ENCODE results near the gene CDK5R1.

Gene CDK5R1

GRCh38 chr17:32470405-32471167 lies 16.2 kb upstream of the CDK5R1 start:
- in situ Hi-C loops (cut with MboI; ENCODE audit: low sequenced_read_pairs) = no loop called here

- in situ Hi-C loops (cut with MboI; ENCODE audit: low sequenced_read_pairs) = no loop called here
Observed at GRCh38 chr17:32471652-32472051, 15.1 kb upstream of the CDK5R1 start.

- in situ Hi-C loops (cut with MboI; ENCODE audit: low sequenced_read_pairs) = no loop called here
Observed at GRCh38 chr17:32475258-32475657, 11.5 kb upstream of the CDK5R1 start.

GRCh38 chr17:32477220-32477619 lies 9.6 kb upstream of the CDK5R1 start:
- in situ Hi-C loops (cut with MboI; ENCODE audit: low sequenced_read_pairs) = no loop called here

- in situ Hi-C loops (cut with MboI; ENCODE audit: low sequenced_read_pairs) = no loop called here
Observed at GRCh38 chr17:32479074-32479617, 7.6 kb upstream of the CDK5R1 start.

GRCh38 chr17:32481193-32481592 lies 5.6 kb upstream of the CDK5R1 start:
- in situ Hi-C loops (cut with MboI; ENCODE audit: low sequenced_read_pairs) = no loop called here

- in situ Hi-C loops (cut with MboI; ENCODE audit: low sequenced_read_pairs) = no loop called here
Observed at GRCh38 chr17:32482568-32483320, 4.0 kb upstream of the CDK5R1 start.

- in situ Hi-C loops (cut with MboI; ENCODE audit: low sequenced_read_pairs) = no loop called here
Observed at GRCh38 chr17:32483451-32484019, 3.3 kb upstream of the CDK5R1 start.

GRCh38 chr17:32484041-32484461 lies 2.7 kb upstream of the CDK5R1 start:
- in situ Hi-C loops (cut with MboI; ENCODE audit: low sequenced_read_pairs) = no loop called here

GRCh38 chr17:32484628-32485027 lies 2.2 kb upstream of the CDK5R1 start:
- in situ Hi-C loops (cut with MboI; ENCODE audit: low sequenced_read_pairs) = no loop called here

- in situ Hi-C loops (cut with MboI; ENCODE audit: low sequenced_read_pairs) = no loop called here
Observed at GRCh38 chr17:32485261-32486110, 1.3 kb upstream of the CDK5R1 start.

GRCh38 chr17:32486111-32486700 lies 587 bp upstream of the CDK5R1 start:
- in situ Hi-C loops (cut with MboI; ENCODE audit: low sequenced_read_pairs) = no loop called here

GRCh38 chr17:32487473-32488176 lies 832 bp downstream of the CDK5R1 start:
- in situ Hi-C loops (cut with MboI; ENCODE audit: low sequenced_read_pairs) = no loop called here

- in situ Hi-C loops (cut with MboI; ENCODE audit: low sequenced_read_pairs) = no loop called here
Observed at GRCh38 chr17:32488177-32488542, 1.4 kb downstream of the CDK5R1 start.

GRCh38 chr17:32488604-32489180 lies 1.9 kb downstream of the CDK5R1 start:
- in situ Hi-C loops (cut with MboI; ENCODE audit: low sequenced_read_pairs) = no loop called here

GRCh38 chr17:32489320-32490100 lies 2.7 kb downstream of the CDK5R1 start:
- in situ Hi-C loops (cut with MboI; ENCODE audit: low sequenced_read_pairs) = no loop called here

- in situ Hi-C loops (cut with MboI; ENCODE audit: low sequenced_read_pairs) = no loop called here
Observed at GRCh38 chr17:32490101-32490482, 3.3 kb downstream of the CDK5R1 start.

- in situ Hi-C loops (cut with MboI; ENCODE audit: low sequenced_read_pairs) = no loop called here
Observed at GRCh38 chr17:32491371-32492263, 4.8 kb downstream of the CDK5R1 start.
